Trophoblast cell (in vitro differentiated cells and primary cell): Measurements from ENCODE around the gene RELCH. TPM values are rescaled to one million over a fixed set of nuclear protein-coding genes. Genes with fewer than 3 reads are reported as not detected.

ENCODE experiments used
- DNase-seq, 2 donors: peaks; one replicate each; pipeline ENCODE4 v3.0.0-alpha.2; 2016
- H2AFZ ChIP-seq: 2 replicates; pipeline ENCODE4 v1.6.1; 2013; ENCODE audit warnings: low read length, moderate library complexity, mild to moderate bottlenecking; ENCODE audit not compliant: insufficient read depth, poor library complexity
- H2AK5ac ChIP-seq: 2 replicates; pipeline ENCODE4 v1.6.1; 2013; ENCODE audit warnings: mild to moderate bottlenecking, low read length
- H2BK120ac ChIP-seq: 2 replicates; pipeline ENCODE4 v1.6.1; 2013; ENCODE audit warnings: low read length, mild to moderate bottlenecking, moderate library complexity; ENCODE audit not compliant: insufficient read depth, poor library complexity
- H2BK12ac ChIP-seq: 2 replicates; pipeline ENCODE4 v1.6.1; 2013; ENCODE audit warnings: mild to moderate bottlenecking, low read length, moderate library complexity
- H2BK5ac ChIP-seq: 2 replicates; pipeline ENCODE4 v1.6.1; 2013; ENCODE audit warnings: low read length, low read depth, moderate library complexity, mild to moderate bottlenecking; ENCODE audit not compliant: poor library complexity
- H3K14ac ChIP-seq: 2 replicates; pipeline ENCODE4 v1.6.1; 2013; ENCODE audit warnings: mild to moderate bottlenecking, low read length
- H3K18ac ChIP-seq: 2 replicates; pipeline ENCODE4 v1.6.1; 2013; ENCODE audit warnings: mild to moderate bottlenecking, low read length
- H3K23ac ChIP-seq: 2 replicates; pipeline ENCODE4 v1.6.1; 2013; ENCODE audit warnings: low read length
- H3K27ac ChIP-seq: 2 replicates; pipeline ENCODE4 v1.5.1; 2013; ENCODE audit warnings: low read depth, mild to moderate bottlenecking, inconsistent platforms, low read length, moderate library complexity
- H3K27me3 ChIP-seq: 2 replicates; pipeline ENCODE4 v1.6.1; 2013; ENCODE audit warnings: inconsistent platforms, mild to moderate bottlenecking, low read length, moderate library complexity; ENCODE audit not compliant: insufficient read depth
- H3K36me3 ChIP-seq, 2 experiments: 1 replicate in 1 of 2; 2 replicates in 1 of 2; pipeline ENCODE4 v1.6.1; 2013; ENCODE audit warnings: low read length in 2 of 2, mild to moderate bottlenecking in 2 of 2, moderate library complexity in 1 of 2; ENCODE audit not compliant: insufficient read depth in 2 of 2, control insufficient read depth in 1 of 2
- H3K4ac ChIP-seq: 2 replicates; pipeline ENCODE4 v1.6.1; 2013; ENCODE audit warnings: low read depth, mild to moderate bottlenecking, low read length, moderate library complexity
- H3K4me1 ChIP-seq, 2 experiments: 1 replicate in 1 of 2; 2 replicates in 1 of 2; pipeline ENCODE4 v1.6.1; 2013; ENCODE audit warnings: low read length in 2 of 2, mild to moderate bottlenecking in 2 of 2, moderate library complexity in 1 of 2; ENCODE audit not compliant: insufficient read depth in 2 of 2, control insufficient read depth in 1 of 2
- H3K4me2 ChIP-seq: 2 replicates; pipeline ENCODE4 v1.6.1; 2013; ENCODE audit warnings: inconsistent platforms, mild to moderate bottlenecking, low read length, moderate library complexity
- H3K4me3 ChIP-seq: 2 replicates; pipeline ENCODE4 v1.5.1; 2013; ENCODE audit warnings: mild to moderate bottlenecking, low read depth, low read length, inconsistent platforms
- H3K79me1 ChIP-seq: one replicate; pipeline ENCODE4 v1.6.1; 2013; ENCODE audit warnings: low read length
- H3K79me2 ChIP-seq: 2 replicates; pipeline ENCODE4 v1.6.1; 2013; ENCODE audit warnings: low read length, mild to moderate bottlenecking; ENCODE audit not compliant: control insufficient read depth, insufficient read depth, poor library complexity
- H3K9ac ChIP-seq: 2 replicates; pipeline ENCODE4 v1.6.1; 2013; ENCODE audit warnings: mild to moderate bottlenecking, low read length
- H3K9me3 ChIP-seq: 2 replicates; pipeline ENCODE4 v1.6.1; 2013; ENCODE audit warnings: low read depth, mild to moderate bottlenecking, control low read depth, inconsistent platforms, low read length; ENCODE audit not compliant: insufficient read depth
- H4K12ac ChIP-seq: 2 replicates; pipeline ENCODE4 v1.6.1; 2013; ENCODE audit warnings: low read depth, mild to moderate bottlenecking, low read length, moderate library complexity
- H4K8ac ChIP-seq: 2 replicates; pipeline ENCODE4 v1.6.1; 2013; ENCODE audit warnings: low read depth, mild to moderate bottlenecking, low read length, moderate library complexity
- H4K91ac ChIP-seq: one replicate; pipeline ENCODE4 v1.6.1; 2013; ENCODE audit warnings: low read depth, mild to moderate bottlenecking, low read length, moderate library complexity
- WGBS: extraction: QIAGEN DNeasy Blood & Tissue Kit; methylation state at CpG from one replicate; pipeline ENCODE4 v1.1.7; 2013; ENCODE audit warnings: missing lambda C conversion rate; ENCODE audit not compliant: insufficient read length, insufficient coverage; ENCODE audit errors: extremely low coverage; 5-methylcytosine and 5-hydroxymethylcytosine counted together
- polyA plus RNA-seq: library from polyadenylated mRNA; stranded (reverse); fragments of 200-250 nt; gene quantifications from 2 replicates; pipeline ENCODE4 v1.2.3, GENCODE V29; 2013

Gene RELCH
- 10.2 and 12.0 TPM in 2 replicates for polyA plus RNA-seq

DNA sequence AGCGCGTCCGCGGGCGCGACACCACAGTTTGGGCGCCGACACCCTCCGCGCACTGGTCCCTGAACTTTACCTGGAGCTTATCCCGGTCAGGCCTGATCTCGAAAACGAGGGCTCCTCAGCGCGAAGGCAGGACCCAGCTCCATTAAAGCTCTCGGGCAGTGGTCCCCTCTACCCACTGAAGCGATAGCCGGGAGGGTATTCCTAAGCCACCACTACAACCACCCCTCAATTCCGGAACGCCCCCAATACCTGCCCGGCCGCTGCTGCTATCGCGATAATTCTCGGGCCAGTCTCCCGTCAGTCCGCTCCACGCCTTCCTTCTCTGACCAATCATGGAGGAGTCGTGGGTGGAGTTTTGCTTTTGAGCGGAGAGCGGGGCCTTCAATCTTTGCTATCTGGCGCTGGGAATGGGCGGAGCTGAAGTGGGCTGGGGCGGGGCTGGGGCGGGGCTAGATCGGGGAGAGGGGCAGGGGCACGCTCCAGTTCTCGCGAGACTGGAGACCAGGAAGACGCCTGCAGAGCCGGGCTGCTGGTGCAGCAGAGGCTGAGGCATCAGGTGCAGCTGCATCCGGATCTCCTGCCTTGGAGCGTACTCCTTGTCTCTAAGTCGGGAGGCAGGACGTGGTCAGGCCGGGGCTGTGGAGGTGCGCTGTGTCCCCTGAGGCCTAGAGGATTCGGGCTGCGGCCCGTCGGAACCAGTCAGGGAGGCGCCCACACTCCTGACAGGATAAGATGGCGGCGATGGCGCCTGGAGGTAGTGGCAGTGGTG, at the start of gene RELCH, which contains the start of gene PIGN:
RELCH (plus strand) TSS at position 482 of the 769 bp plus-strand sequence; CDS start at position 733, 251 bp downstream.
PIGN (minus strand) TSS at position 283 of the 769 bp plus-strand sequence. CDS start 25,703 bp downstream, outside the sequence.
- H3K9me3 ChIP-seq, result peaks cover 4% of the 10 kb centered on the region
- WGBS, result no CpG with 5 or more reads among the region's 55 CpGs

GRCh38 chr18:62138461-62139235, 48.4 kb upstream of the RELCH start:
- Histone ChIP-seq H3K27ac (no peak overlapping the region), H2BK120ac (no peak overlapping the region), H3K36me3 (peaks cover 0 to 5% of the 10 kb centered on the region in 2 experiments), H3K9ac (no peak overlapping the region), H3K23ac (no peak overlapping the region), H3K79me1 (no peaks in the 10 kb centered on the region), H4K8ac (no peak overlapping the region), H2AK5ac (no peak overlapping the region), H3K4me2 (no peak overlapping the region), H3K4me1 (no peaks in the 10 kb centered on the region), H2AFZ (no peak overlapping the region), H3K9me3 (no peaks in the 10 kb centered on the region), H4K12ac (no peak overlapping the region), H3K18ac (no peak overlapping the region), H3K14ac (no peak overlapping the region), H3K27me3 (no peaks in the 10 kb centered on the region), H3K4me3 (no peak overlapping the region), H4K91ac (no peak overlapping the region), H3K79me2 (no peaks in the 10 kb centered on the region), H2BK5ac (no peak overlapping the region), H3K4ac (no peak overlapping the region), H2BK12ac (no peak overlapping the region)
- no CpG with 5 or more reads among the region's 2 CpGs for WGBS
- DNase-seq, result no peak

More for the DNA sequence above, at the start of gene RELCH, which contains the start of gene PIGN:
- peak within 1 kb of the TSS; percentile 52 for H2BK5ac ChIP-seq
- H3K9ac ChIP-seq, result peak within 1 kb of the TSS; percentile 89
- no peaks in the 10 kb centered on the region for H3K36me3 ChIP-seq
- H4K8ac ChIP-seq, result peak within 1 kb of the TSS; percentile 80
- peak within 1 kb of the TSS; percentile 75 for H3K14ac ChIP-seq
- peak within 1 kb of the TSS; percentile 82 for H3K27ac ChIP-seq
- H3K27me3 ChIP-seq, result no peaks in the 10 kb centered on the region
- peak within 1 kb of the TSS; percentile 78 for H4K91ac ChIP-seq
- H3K4me1 ChIP-seq, result no peaks in the 10 kb centered on the region
- H3K4ac ChIP-seq, result peak within 1 kb of the TSS; percentile 85
- no peak within 1 kb of the TSS for H3K23ac ChIP-seq
- H3K18ac ChIP-seq, result peak within 1 kb of the TSS; percentile 74
- peak within 1 kb of the TSS; percentile 63 for H4K12ac ChIP-seq
- H2BK12ac ChIP-seq, result no peak within 1 kb of the TSS
- peak within 1 kb of the TSS; percentile 24 for H2AK5ac ChIP-seq
- H3K4me2 ChIP-seq, result peak within 1 kb of the TSS; percentile 97
- no peak within 1 kb of the TSS for H2BK120ac ChIP-seq
- peak within 1 kb of the TSS; percentile 100 for H3K4me3 ChIP-seq
- H3K79me2 ChIP-seq, result peaks cover 12% of the 10 kb centered on the region
- DNase-seq, result peak; percentile 98 to 99
- peak within 1 kb of the TSS; percentile 39 for H2AFZ ChIP-seq
- H3K79me1 ChIP-seq, result peaks cover 8% of the 10 kb centered on the region

GRCh38 chr18:62140259-62140658, 46.8 kb upstream of the RELCH start:
- Histone ChIP-seq H3K4me2 (no peak overlapping the region), H3K79me1 (no peaks in the 10 kb centered on the region), H2AK5ac (no peak overlapping the region), H3K79me2 (no peaks in the 10 kb centered on the region), H3K36me3 (peaks cover 0 to 5% of the 10 kb centered on the region in 2 experiments), H4K91ac (no peak overlapping the region), H2BK5ac (no peak overlapping the region), H2BK120ac (no peak overlapping the region), H3K27me3 (no peaks in the 10 kb centered on the region), H2BK12ac (no peak overlapping the region), H3K14ac (no peak overlapping the region), H3K4me3 (no peak overlapping the region), H3K4ac (no peak overlapping the region), H4K8ac (no peak overlapping the region), H3K9ac (no peak overlapping the region), H4K12ac (no peak overlapping the region), H3K4me1 (no peaks in the 10 kb centered on the region), H3K23ac (no peak overlapping the region), H3K9me3 (no peaks in the 10 kb centered on the region), H2AFZ (no peak overlapping the region), H3K27ac (no peak overlapping the region), H3K18ac (no peak overlapping the region)
- DNase-seq, result no peak
- WGBS, result no CpG with 5 or more reads among the region's 1 CpG

GRCh38 chr18:62144338-62144737, 42.7 kb upstream of the RELCH start:
- H4K8ac ChIP-seq, result no peak overlapping the region
- H3K23ac ChIP-seq, result no peak overlapping the region
- H3K9ac ChIP-seq, result no peak overlapping the region
- no peak overlapping the region for H3K4me2 ChIP-seq
- no peaks in the 10 kb centered on the region for H3K9me3 ChIP-seq
- no peaks in the 10 kb centered on the region for H3K36me3 ChIP-seq
- H3K27me3 ChIP-seq, result no peaks in the 10 kb centered on the region
- H2BK12ac ChIP-seq, result no peak overlapping the region
- no peak overlapping the region for H3K18ac ChIP-seq
- H2AK5ac ChIP-seq, result no peak overlapping the region
- no peaks in the 10 kb centered on the region for H3K4me1 ChIP-seq
- H2BK5ac ChIP-seq, result no peak overlapping the region
- H3K4me3 ChIP-seq, result no peak overlapping the region
- H3K14ac ChIP-seq, result no peak overlapping the region
- no CpG with 5 or more reads among the region's 2 CpGs for WGBS
- no peak overlapping the region for H2BK120ac ChIP-seq
- no peak overlapping the region for H4K12ac ChIP-seq
- no peaks in the 10 kb centered on the region for H3K79me1 ChIP-seq
- H2AFZ ChIP-seq, result no peak overlapping the region
- H4K91ac ChIP-seq, result no peak overlapping the region
- no peak for DNase-seq
- H3K79me2 ChIP-seq, result no peaks in the 10 kb centered on the region
- no peak overlapping the region for H3K27ac ChIP-seq
- H3K4ac ChIP-seq, result no peak overlapping the region
